Dendritic cell treated with granulocyte-macrophage colony-stimulating factor and Interleukin-4, amounts not matched to agents 40 ng/mL and 50 ng/mL, for 4 days (primary cell): ENCODE results near the gene ERFL.

Experiments
- H3K27ac Mint-ChIP-seq: one replicate; pipeline ENCODE4 v1.8.0; 2022; ENCODE audit warnings: mild to moderate bottlenecking, mixed read lengths
- H3K27me3 Mint-ChIP-seq: one replicate; pipeline ENCODE4 v1.8.0; 2022; ENCODE audit warnings: mild to moderate bottlenecking, mixed read lengths
- H3K36me3 Mint-ChIP-seq: one replicate; pipeline ENCODE4 v1.8.0; 2022; ENCODE audit warnings: low read depth, mixed read lengths
- H3K4me1 Mint-ChIP-seq: one replicate; pipeline ENCODE4 v1.8.0; 2022; ENCODE audit warnings: low read depth, mixed read lengths
- H3K4me3 Mint-ChIP-seq: one replicate; pipeline ENCODE4 v1.8.0; 2022; ENCODE audit warnings: mild to moderate bottlenecking, moderate library complexity, mixed read lengths
- H3K9me3 Mint-ChIP-seq: one replicate; pipeline ENCODE4 v1.8.0; 2022; ENCODE audit warnings: mixed read lengths
- intact Hi-C: fragments of 100-400 bp; cut with micrococcal nuclease; formaldehyde crosslinking; loops from one replicate; pipeline ENCODE4 v1.15.0; 2022

Gene ERFL

DNA sequence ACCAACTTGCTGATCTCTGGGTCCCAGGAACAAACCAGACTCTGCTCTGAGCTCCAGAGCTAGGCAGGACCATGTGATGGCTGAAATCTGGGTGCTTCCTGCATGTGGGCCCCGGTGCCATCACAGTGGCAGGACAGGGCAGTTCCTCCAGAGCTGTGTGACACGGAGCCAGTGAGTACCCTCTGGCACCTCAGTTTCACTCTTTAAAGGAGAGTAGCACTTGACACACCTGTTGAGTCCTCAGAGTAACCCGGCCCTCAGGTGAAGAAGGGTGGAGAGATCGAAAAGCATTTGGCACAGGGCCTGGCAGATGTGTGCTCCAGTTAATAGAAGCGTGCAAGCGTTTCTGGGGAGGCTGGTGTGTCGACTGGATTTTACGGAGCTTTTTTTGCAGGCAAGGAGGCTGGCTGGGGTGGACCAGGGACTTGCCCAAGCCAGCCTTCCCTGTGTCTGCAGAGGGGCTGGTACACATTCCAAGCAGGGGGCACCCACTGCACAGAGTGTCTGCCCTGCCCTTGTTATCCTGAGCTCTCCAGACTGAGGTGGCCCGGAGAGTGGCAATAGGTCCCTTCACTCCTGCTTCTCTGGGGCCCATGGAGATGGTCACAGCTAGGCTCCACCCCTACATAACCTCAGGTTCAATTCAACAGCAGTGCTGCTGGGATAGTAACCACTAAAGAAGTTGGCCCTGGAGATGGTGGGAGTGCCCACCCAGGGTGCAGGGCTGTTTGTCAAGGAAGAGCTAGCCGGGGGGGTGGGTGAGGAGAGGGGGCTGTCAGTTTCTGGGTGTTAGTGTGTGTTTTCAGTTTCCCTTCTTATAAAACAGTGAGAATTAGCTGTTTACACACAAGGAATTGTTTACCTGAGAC is 59.9 kb downstream of the ERFL start:
- no peaks in the 10 kb centered on the region for H3K27me3 Mint-ChIP-seq
- no peaks in the 10 kb centered on the region for H3K9me3 Mint-ChIP-seq
- H3K4me1 Mint-ChIP-seq = peaks cover 94% of the 10 kb centered on the region
- H3K27ac Mint-ChIP-seq = peak overlapping the region; percentile 47
- no peak overlapping the region for H3K4me3 Mint-ChIP-seq
- peaks cover 95% of the 10 kb centered on the region for H3K36me3 Mint-ChIP-seq
- intact Hi-C loops = no loop called here

DNA sequence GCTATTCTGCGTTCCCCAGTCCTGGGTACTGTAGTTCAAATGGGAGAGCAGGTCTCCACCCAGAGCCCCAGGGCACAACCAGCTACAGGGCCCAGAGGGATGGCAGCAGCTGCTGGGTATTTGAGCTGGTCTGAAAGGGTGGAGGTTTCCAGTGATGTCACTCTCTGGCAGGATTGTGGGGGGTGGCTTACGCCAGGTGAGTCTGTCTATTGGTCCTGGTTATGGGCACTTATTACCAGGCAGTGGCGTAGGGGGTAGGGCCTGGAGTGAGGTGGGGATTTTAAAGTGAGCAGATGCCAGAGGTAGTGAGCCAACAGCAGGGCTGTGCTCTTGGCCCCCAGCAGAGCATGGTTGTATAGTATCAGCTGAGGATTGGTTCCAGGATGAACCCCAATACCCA is 62.0 kb downstream of the ERFL start:
- no peak overlapping the region for H3K27ac Mint-ChIP-seq
- H3K36me3 Mint-ChIP-seq = peaks cover 100% of the 10 kb centered on the region
- no peak overlapping the region for H3K4me3 Mint-ChIP-seq
- intact Hi-C loops = no loop called here
- H3K4me1 Mint-ChIP-seq = peaks cover 94% of the 10 kb centered on the region
- H3K9me3 Mint-ChIP-seq = no peaks in the 10 kb centered on the region
- no peaks in the 10 kb centered on the region for H3K27me3 Mint-ChIP-seq

DNA sequence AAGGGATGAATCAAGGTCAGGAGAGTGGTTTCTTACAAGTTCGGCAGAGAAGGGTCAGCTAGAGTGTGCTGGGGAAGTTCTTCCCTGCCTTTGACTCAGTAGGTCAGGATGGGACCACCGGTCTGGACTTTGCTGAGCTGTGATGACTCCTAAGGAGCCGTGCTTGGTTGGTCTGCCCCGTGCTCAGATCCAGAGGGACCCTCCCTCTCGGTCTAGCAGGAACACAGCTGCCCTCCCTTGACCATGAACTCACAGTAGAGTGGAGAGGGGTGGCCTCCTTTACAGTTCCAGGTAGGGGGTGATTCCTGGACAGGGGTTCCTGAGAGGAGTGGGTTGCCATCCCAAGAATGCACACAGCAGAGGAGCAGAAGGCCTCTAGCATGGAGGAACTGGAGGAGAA is 63.9 kb downstream of the ERFL start:
- Mint-ChIP-seq H3K9me3 (no peaks in the 10 kb centered on the region), H3K27me3 (no peaks in the 10 kb centered on the region), H3K4me1 (peaks cover 88% of the 10 kb centered on the region), H3K27ac (peak overlapping the region; percentile 85), H3K4me3 (no peak overlapping the region), H3K36me3 (peaks cover 95% of the 10 kb centered on the region)
- intact Hi-C loops = no loop called here

DNA sequence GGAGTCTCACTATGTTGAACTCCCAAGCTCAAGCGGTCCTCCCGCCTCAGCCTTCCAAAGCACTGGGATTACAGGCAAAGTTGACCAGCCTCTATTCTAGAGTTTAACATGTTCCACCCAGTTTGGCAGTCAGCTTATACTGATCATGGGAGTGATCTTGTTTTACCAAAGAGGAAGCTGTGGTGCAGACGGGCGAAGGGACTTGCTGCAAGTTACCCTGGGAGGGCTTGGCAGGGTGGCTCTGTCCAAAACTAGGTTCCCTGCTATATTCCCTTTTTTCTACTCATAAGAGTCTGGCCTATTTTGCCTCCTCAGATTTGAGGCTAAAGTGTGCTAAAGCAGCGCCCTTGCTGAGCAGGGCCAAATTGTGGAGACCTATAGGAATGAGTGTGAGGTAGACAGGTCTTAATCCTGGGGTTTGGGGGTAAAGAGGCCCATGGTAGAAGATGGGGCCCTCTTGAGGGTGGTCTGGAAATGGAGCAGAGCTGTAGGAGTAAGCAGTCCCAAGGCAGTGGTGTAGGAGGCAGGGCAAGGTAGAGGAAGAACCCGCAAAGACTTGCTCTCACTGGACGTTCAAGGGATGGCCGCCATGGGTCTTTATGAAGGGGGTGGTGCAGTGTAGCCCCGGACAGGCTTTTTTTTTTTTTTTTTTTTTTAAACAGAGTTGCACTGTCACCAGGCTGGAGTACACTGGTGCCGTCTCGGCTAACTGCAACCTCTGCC is 64.9 kb downstream of the ERFL start:
- peaks cover 78% of the 10 kb centered on the region for H3K4me1 Mint-ChIP-seq
- peak overlapping the region; percentile 61 for H3K4me3 Mint-ChIP-seq
- peaks cover 85% of the 10 kb centered on the region for H3K36me3 Mint-ChIP-seq
- H3K9me3 Mint-ChIP-seq = no peaks in the 10 kb centered on the region
- H3K27me3 Mint-ChIP-seq = no peaks in the 10 kb centered on the region
- intact Hi-C loops = no loop called here
- H3K27ac Mint-ChIP-seq = peak overlapping the region; percentile 85

DNA sequence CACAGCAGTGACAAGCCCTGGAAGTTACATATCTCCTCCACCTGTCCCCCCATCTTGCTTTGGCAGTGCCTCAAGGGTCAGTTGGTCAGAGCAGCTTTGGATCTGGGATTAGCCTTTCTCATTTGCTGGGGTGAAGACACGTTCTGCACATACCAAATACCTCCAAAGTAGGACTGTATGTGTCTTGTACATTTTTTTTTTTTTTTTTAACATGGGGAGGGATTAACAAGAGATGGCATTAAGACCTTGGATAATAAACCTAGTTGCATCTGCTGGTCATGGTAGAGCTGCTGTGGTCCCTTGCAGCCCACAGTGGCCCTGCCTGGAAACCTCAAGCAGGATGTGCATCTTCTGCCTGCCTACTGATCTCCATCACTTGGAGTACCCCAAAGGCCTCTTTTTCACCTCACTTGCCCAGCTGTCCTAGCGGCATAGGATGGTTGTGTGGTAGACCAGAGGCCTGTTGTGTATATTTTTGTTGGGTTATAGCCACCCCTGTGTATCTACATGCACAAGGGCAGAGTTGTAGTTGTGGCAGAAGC is 65.7 kb downstream of the ERFL start:
- Mint-ChIP-seq H3K27me3 (no peaks in the 10 kb centered on the region), H3K4me1 (peaks cover 69% of the 10 kb centered on the region), H3K4me3 (peak overlapping the region; percentile 40), H3K27ac (peak overlapping the region; percentile 85), H3K36me3 (peaks cover 77% of the 10 kb centered on the region), H3K9me3 (no peaks in the 10 kb centered on the region)
- intact Hi-C loops = no loop called here

DNA sequence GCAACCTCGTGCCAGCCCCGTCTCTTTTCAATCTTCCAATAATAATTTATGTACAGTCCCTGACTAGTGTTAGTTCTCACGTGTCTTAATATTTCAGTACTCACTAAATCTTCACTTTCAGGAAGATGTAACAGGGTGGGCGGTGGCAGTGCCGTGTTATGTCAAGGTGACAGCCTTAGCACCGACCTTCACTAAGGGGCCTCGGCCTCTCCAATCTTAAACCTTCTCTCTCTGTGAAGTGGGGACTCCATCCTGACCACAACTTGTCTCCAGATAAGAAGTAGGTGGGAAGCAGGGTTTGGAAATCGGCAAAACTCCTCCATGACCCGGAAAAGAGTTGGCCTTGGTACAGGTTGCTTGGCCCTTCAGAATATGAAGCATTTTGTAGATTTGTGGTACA is 66.4 kb downstream of the ERFL start:
- intact Hi-C loops = no loop called here
- H3K36me3 Mint-ChIP-seq = peaks cover 70% of the 10 kb centered on the region
- H3K9me3 Mint-ChIP-seq = no peaks in the 10 kb centered on the region
- peak overlapping the region; percentile 94 for H3K27ac Mint-ChIP-seq
- H3K4me3 Mint-ChIP-seq = peak overlapping the region; percentile 40
- H3K4me1 Mint-ChIP-seq = peaks cover 62% of the 10 kb centered on the region
- H3K27me3 Mint-ChIP-seq = no peaks in the 10 kb centered on the region

DNA sequence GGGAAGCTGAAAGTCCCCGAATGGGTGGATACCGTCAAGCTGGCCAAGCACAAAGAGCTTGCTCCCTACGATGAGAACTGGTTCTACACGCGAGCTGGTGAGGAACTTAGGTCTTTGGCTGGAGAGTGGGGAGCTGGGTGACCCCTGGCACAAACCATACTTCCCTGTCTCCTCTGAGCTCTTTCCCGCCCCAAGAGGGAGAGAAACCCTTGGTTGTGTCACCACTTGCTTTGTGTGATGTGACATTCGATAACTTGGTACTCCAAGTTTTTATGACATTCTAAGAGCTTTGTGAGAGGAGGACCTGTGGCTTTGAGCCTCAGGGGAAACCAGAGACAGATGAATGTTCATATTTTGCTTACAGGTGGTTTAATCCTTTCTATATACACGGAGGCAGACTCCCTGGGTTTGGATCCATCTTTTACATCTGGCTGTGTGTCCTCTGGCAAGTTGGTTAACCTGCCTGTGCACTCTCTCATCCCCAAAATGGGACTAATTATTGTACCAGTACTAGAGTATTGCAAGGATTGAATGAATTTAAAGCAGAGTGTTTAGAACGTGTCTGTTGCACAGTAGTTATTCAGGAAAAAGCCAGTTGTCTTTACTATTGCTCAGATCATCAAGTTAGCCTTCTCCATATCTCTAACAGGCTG is 67.0 kb downstream of the ERFL start:
- Mint-ChIP-seq H3K4me1 (peaks cover 56% of the 10 kb centered on the region), H3K36me3 (peaks cover 64% of the 10 kb centered on the region), H3K4me3 (peak overlapping the region; percentile 96), H3K9me3 (no peaks in the 10 kb centered on the region), H3K27me3 (no peaks in the 10 kb centered on the region), H3K27ac (peak overlapping the region; percentile 94)
- intact Hi-C loops = no loop called here

DNA sequence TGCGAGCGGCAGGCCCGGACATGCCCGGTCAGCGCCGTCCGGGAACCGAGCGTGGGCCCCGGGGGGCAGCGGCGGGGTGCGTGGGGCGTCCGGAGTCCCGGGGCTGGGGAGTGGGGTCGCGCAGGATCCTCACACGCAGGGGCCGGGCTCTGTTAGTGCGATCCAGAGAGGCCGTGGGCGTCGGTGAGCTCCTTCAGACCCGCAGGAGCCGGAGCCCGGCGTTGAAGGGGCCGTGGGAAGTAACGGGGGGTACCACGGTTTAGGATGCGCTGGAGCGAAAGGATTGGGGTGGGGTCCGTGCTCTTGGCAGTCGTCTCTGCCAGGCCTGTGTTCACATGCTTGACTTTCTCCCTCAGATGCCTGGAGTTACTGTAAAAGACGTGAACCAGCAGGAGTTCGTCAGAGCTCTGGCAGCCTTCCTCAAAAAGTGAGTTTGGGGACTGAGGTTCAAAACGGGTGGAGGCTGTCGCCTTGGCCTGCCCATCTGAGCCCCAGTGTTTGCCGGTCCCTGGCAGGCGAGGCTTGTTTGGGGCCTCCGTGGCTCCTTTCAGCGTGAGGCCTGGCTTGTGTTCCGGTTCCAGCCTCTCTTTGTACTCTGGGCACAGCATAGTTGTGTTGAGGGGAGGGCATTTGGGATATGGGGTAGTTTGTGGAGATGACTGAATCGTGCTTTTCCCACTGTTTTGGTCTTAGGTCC is 67.7 kb downstream of the ERFL start:
- Mint-ChIP-seq H3K36me3 (peaks cover 57% of the 10 kb centered on the region), H3K4me1 (peaks cover 51% of the 10 kb centered on the region), H3K4me3 (peak overlapping the region; percentile 96), H3K27ac (peak overlapping the region; percentile 94), H3K9me3 (no peaks in the 10 kb centered on the region), H3K27me3 (no peaks in the 10 kb centered on the region)
- intact Hi-C loops = no loop called here

DNA sequence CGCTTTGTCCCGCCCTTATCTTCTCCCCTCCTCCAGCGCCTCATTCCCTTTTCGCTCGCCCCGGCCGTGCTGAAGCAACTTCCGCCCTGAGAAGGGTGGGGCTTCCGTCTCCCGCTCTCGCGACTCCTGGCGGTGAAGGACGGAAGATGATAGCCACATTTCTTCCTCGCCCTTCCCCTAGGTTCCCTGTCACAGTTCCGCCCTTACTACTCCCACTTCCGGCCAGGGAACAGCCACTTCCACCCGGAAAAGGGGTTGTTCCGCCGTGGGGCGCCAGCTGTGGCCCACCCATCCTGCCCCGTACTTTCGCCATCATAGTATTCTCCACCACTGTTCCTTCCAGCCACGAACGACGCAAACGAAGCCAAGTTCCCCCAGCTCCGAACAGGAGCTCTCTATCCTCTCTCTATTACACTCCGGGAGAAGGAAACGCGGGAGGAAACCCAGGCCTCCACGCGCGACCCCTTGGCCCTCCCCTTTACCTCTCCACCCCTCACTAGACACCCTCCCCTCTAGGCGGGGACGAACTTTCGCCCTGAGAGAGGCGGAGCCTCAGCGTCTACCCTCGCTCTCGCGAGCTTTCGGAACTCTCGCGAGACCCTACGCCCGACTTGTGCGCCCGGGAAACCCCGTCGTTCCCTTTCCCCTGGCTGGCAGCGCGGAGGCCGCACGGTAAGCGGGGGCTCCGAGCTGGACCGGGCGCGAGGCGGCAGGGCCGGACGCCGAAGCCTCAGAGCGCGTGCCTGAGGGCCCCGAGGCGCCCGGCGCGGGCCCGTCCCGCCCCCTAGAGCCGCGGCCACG is 68.4 kb downstream of the ERFL start, which contains the start of gene RPS19:
Gene RPS19, plus strand, starts transcription at position 638 of the 801 bp plus-strand sequence. CDS start 520 bp downstream, outside the sequence.
- Mint-ChIP-seq H3K27ac (peak within 1 kb of the TSS; percentile 94), H3K27me3 (no peaks in the 10 kb centered on the region), H3K4me3 (peak within 1 kb of the TSS; percentile 96), H3K4me1 (peaks cover 47% of the 10 kb centered on the region), H3K9me3 (no peaks in the 10 kb centered on the region), H3K36me3 (peaks cover 50% of the 10 kb centered on the region)
- intact Hi-C loops = loop anchor here (5.0 kb wide), 1 partner anchor 97 kb away; the partner anchor contains the start of gene RABAC1

DNA sequence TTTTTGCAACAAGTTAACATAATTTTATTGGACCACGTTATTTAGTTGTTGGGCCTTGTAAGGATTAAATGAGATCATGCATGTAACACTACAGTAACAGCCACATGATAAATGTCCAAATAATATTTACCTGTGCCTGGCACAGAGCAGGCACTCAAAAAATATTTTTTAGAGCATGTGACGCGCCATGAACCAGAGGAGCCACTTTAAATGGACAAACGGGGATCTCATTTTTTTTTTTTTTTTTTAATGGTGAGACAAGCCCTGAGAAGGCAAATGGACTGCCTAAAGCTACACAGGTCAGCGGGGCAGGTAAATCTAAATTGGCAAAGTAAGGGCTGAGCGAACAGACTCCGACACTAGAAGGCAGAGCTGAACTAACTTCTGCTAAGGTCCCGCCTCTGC is 69.0 kb downstream of the ERFL start:
- H3K36me3 Mint-ChIP-seq = peaks cover 44% of the 10 kb centered on the region
- H3K27me3 Mint-ChIP-seq = peaks cover 3% of the 10 kb centered on the region
- H3K27ac Mint-ChIP-seq = peak overlapping the region; percentile 94
- intact Hi-C loops = loop anchor here (5.0 kb wide), 1 partner anchor 98 kb away; the partner anchor contains the start of gene RABAC1
- peak overlapping the region; percentile 96 for H3K4me3 Mint-ChIP-seq
- H3K9me3 Mint-ChIP-seq = no peaks in the 10 kb centered on the region
- peaks cover 42% of the 10 kb centered on the region for H3K4me1 Mint-ChIP-seq
